AG04450 (cell line): ENCODE data around the gene TPSAB1. TPM values are rescaled to one million over a fixed set of nuclear protein-coding genes. Genes with fewer than 3 reads are reported as not detected.

ENCODE experiments used
- CTCF ChIA-PET: fragments of 300-600, 350-600 bp; formaldehyde crosslinking; extraction: SDS; loops from one replicate; lab custom pipeline; 2022; ENCODE audit warnings: antibody characterized with exemption, inconsistent platforms; lab: Charles Lee
- POLR2A ChIA-PET: fragments of 350-600 bp; formaldehyde crosslinking; extraction: SDS; loops from one replicate; lab custom pipeline; 2021; ENCODE audit warnings: antibody characterized with exemption, inconsistent platforms; lab: Yijun Ruan, JAX
- DNase-seq: peaks from one replicate; pipeline ENCODE4 v3.0.0-alpha.2; 2011; ENCODE audit warnings: low read depth, low spot score
- H3K27ac ChIP-seq: one replicate; pipeline ENCODE4 v1.5.1; 2012; ENCODE audit warnings: low read depth, low read length, control low read depth
- H3K27me3 ChIP-seq: one replicate; pipeline ENCODE4 v1.6.0; 2012; ENCODE audit warnings: low read length; ENCODE audit not compliant: control insufficient read depth, insufficient read depth
- H3K4me3 ChIP-seq: 2 replicates; pipeline ENCODE4 v1.5.1; 2011; ENCODE audit warnings: mild to moderate bottlenecking, low read depth, low read length, control low read depth
- H3K9me3 ChIP-seq: 2 replicates; pipeline ENCODE4 v1.5.1; 2012; ENCODE audit warnings: low read length; ENCODE audit not compliant: control insufficient read depth, insufficient read depth
- polyA plus RNA-seq: library from polyadenylated mRNA; depleted of rRNA; stranded (reverse); fragments of >200 nt; gene quantifications from 2 replicates; pipeline ENCODE4 v1.2.3, GENCODE V29; 2011
- TF ChIP-seq, protein P1 (sequence below): IDR thresholded peaks from 2 replicates; pipeline ENCODE4 v1.5.1; 2011; ENCODE audit warnings: low read depth, low read length, control low read depth, inconsistent platforms

Gene TPSAB1
- polyA plus RNA-seq, 1 experiment, result not detected

DNA sequence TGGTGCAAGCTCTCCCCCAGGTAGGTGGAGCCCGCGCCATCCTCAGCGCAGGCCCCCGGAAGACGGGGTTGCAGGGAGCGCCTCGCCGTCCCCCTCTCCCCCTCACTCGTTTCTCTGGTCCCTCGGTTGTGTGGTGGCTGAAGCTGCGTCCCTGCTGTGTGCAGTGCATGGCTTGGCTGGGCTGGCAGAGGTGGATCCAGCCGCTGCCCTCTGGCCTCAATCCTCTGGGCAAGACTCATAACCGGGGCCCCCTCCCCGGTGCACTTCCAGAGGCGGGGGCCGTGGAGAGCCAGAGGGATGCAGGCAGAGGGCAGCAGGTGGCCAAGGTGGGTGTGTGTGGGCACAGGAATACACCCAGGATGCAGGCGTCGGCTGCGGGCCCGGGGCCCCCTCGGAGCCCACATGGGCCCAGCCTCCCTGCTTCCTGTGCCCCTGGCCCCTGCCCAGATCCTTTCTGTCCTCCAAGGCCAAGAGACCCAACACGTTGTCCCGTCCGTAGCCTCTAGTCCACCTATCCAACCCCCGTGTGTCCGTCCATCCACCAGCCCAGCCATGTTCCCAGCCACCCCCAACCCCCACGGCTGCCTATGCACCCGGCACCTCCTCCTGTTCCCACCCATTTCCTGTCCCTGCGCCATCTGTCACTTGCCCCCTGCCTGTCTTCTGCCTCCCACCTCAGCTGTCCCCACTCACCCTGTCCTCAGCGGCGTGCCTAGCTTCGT is 24.8 kb upstream of the TPSAB1 start:
- POLR2A ChIA-PET, result no interaction called here

DNA sequence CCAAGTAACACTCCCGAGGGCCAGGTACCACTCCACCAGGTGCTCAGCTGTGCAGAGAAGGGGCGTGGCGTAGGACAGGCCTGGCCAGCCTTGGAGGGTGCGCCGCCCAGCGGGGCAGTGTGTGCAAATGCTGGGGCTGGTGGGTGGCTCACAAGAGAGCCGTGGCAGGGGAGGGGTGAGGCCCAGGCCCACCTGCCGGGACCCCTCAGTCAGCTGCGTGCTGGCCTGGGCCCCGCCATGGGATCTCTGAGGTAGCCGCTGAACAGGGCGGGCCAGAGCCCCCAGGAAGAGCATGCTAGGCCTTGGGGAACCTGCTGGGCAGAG is 24.2 kb upstream of the TPSAB1 start:
- no peak for DNase-seq
- Histone ChIP-seq H3K27ac (no peak overlapping the region), H3K4me3 (no peak overlapping the region), H3K27me3 (no peaks in the 10 kb centered on the region), H3K9me3 (peaks cover 15% of the 10 kb centered on the region; the same call in 1 of the 2 replicates)
- TF ChIP-seq, protein P1, sequence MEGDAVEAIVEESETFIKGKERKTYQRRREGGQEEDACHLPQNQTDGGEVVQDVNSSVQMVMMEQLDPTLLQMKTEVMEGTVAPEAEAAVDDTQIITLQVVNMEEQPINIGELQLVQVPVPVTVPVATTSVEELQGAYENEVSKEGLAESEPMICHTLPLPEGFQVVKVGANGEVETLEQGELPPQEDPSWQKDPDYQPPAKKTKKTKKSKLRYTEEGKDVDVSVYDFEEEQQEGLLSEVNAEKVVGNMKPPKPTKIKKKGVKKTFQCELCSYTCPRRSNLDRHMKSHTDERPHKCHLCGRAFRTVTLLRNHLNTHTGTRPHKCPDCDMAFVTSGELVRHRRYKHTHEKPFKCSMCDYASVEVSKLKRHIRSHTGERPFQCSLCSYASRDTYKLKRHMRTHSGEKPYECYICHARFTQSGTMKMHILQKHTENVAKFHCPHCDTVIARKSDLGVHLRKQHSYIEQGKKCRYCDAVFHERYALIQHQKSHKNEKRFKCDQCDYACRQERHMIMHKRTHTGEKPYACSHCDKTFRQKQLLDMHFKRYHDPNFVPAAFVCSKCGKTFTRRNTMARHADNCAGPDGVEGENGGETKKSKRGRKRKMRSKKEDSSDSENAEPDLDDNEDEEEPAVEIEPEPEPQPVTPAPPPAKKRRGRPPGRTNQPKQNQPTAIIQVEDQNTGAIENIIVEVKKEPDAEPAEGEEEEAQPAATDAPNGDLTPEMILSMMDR, result no peak
- CTCF ChIA-PET, result no interaction called here
- POLR2A ChIA-PET, result no interaction called here

More for the DNA sequence above, 24.8 kb upstream of the TPSAB1 start:
- Histone ChIP-seq H3K4me3 (no peak overlapping the region), H3K27ac (no peak overlapping the region), H3K27me3 (no peaks in the 10 kb centered on the region), H3K9me3 (peaks cover 20% of the 10 kb centered on the region; the same call in 1 of the 2 replicates)
- TF ChIP-seq, protein P1, result no peak
- CTCF ChIA-PET, result no interaction called here
- no peak for DNase-seq

DNA sequence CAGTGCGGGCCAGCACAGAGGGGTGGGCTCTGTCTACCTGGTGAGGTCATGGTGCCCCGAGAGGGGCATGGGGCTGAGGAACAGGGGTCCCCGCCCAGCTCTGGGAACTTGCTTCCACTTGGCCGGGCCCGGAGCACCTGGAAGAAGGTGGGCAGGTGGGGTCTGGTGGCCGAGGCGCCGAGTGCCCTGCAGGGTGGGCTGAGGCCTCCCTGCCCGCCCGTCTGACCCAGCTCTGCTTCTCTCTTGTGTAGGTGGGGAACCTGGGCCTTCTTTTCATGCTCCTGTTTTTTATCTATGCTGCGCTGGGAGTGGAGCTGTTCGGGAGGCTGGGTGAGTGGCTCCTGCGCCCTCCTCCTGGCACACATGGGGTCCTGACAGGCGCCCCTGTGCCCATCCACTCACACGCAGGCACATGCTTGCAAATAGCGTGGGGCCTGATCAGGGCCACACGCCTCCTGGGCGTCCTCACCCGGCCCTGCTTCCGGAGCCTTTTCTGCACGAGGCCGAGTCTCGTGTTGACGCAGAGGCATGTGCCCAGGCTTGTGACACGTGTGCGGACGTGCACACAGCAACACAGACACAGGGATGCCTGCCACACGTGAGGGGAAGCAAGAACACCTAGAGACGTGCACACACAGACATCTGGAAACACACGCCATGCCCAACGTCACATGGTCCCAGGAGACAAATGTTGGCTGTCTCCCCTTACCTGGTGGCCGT is 23.7 kb upstream of the TPSAB1 start:
- ChIA-PET CTCF (no interaction called here), POLR2A (no interaction called here)
- H3K4me3 ChIP-seq, result no peak overlapping the region
- no peak overlapping the region for H3K27ac ChIP-seq
- H3K9me3 ChIP-seq, result peaks cover 9% of the 10 kb centered on the region; the same call in 1 of the 2 replicates
- H3K27me3 ChIP-seq, result no peaks in the 10 kb centered on the region
- DNase-seq, result no peak
- TF ChIP-seq, protein P1, result no peak

DNA sequence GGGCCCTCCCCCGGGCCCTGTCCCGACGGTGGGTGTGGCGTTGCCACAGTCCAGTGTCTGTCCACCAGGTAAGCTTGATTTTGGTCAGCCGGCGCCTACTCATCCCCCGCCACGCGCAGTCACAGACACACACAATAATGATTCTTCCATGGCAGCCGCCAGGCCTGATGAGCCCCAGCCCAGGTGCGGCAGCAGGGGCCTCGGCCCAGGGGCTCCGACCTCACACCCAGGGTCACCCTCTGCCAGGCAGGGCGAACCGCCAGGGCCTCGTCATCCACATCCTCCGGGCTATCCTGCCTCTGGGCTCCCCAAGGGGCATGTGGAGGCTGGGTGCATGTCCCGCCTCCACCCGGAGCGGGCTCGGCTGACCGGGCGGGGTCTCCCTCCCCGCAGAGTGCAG is 23.0 kb upstream of the TPSAB1 start:
- ChIA-PET POLR2A (no interaction called here), CTCF (no interaction called here)
- peaks cover 8% of the 10 kb centered on the region; the same call in 1 of the 2 replicates for H3K9me3 ChIP-seq
- DNase-seq, result no peak
- H3K4me3 ChIP-seq, result no peak overlapping the region
- H3K27ac ChIP-seq, result no peak overlapping the region
- TF ChIP-seq, protein P1, result no peak
- H3K27me3 ChIP-seq, result no peaks in the 10 kb centered on the region
